ENCODE data around the gene MTRFR. TPM values are rescaled to one million over a fixed set of nuclear protein-coding genes. Genes with fewer than 3 reads are reported as not detected.

MTRFR gene
- total RNA-seq, 1 donor from 2014 or later, result 17.6 TPM

DNA sequence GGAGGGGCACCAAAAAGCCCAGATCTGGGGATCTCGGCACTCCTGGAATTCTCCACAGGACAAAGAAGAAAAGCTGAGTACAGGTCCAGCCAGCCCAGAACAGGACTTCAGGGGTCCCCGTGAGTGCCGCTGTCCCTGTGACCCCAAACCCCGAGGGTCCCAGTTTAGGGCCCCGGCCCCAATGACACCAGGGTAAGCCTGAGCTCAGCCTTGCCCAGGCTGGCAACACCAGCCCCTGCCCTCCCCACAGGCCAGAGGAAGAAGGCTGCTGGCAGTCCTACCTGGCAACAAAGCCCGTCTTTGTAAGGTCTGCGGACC, 36.6 kb downstream of the MTRFR start:
- no peak for DNase-seq (ENCODE audit: extremely low read depth, low read depth, low spot score)

DNA sequence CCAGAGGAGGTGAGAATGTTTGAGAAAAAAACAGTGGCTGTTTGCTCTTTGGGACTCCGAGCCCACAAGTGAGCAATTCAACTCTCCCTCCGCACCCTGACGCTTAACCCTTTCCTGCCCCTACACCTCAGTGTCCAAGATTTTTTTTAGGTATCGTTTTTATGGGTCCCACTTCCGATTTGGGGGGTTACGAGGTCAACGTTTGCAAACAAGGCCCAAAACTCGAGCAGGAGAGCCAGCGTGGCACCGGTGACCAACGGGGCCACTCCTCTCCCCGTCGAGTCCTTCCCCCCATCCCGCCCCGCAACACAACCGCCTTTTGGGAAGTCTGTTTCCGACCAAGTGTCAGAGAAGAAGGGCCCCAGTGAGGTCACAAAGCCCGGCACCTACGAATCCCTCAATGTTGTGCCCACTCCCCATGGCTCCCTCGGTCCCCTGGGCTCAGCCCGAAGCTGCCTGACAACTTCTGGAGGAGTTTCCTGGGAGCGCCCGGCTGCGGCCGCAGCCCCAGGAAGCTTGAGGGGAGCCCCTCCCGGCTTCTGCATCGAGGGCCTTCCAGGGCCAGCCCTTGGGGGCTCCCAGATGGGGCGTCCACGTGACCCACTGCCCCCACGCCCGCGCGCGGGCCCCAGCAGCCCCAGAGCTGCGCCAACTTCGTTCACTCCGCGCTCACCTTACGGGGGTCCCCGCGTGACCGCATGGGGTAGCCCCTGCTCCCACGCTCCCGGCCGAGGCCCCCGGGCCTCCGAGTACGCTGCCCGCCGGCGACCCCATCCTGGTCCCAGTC, 37.2 kb downstream of the MTRFR start:
- DNase-seq (ENCODE audit: extremely low read depth, low read depth, low spot score), result no peak

GRCh38 chr12:123271001-123271668, 37.9 kb downstream of the MTRFR start:
- no peak for DNase-seq (ENCODE audit: extremely low read depth, low read depth, low spot score)

- DNase-seq (ENCODE audit: extremely low read depth, low read depth, low spot score), result no peak
Observed at GRCh38 chr12:123273166-123273565, 39.9 kb downstream of the MTRFR start.

DNA sequence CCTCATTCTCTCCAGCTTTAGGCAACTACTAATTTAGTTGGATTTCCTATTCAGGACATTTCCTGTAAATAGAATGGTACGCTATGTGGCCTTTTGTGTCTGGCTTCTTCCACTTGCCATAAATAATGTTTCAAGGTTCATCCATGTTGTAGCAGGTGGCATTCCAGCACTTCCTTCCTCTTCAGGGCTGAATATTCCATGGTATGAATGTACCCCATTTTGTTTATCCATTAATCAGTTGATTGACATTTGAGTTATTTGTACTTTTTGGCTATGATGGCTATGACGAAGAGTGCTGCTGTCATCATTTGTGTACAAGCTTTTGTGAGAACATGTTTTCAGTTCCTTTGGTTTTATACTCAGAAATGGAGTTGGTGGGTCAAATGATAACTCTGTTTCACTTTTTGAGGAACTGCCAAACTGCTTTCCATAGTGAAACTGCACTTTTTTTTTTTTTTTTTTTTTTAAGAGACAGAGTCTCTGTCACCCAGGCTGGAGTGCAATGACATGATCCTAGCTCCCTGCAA, 44.9 kb downstream of the MTRFR start:
- peak; percentile 77 for DNase-seq (ENCODE audit: extremely low read depth, low read depth, low spot score)

- no peak for DNase-seq (ENCODE audit: extremely low read depth, low read depth, low spot score)
Observed at GRCh38 chr12:123280971-123281370, 47.7 kb downstream of the MTRFR start.

GRCh38 chr12:123282111-123282510, 48.9 kb downstream of the MTRFR start:
- DNase-seq (ENCODE audit: extremely low read depth, low read depth, low spot score), result no peak

DNA sequence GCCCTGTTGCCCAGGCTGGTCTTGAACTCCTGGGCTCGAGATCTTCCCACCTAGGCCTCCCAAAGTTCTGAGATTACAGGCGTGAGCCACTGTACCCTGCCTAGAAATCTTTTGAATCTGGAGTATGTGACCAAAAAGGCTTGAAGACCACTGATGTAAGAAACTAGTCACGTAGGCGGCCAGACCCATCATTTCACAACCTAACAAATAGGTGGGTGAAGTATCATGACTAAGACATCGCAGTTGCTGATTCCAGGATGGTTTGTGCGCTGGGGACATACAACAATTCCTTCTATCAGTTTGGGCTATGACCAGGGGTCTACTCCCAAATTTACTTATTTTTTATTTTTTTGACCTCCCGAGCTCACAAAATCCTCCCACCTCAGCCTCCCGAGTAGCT, 50.2 kb downstream of the MTRFR start:
- DNase-seq (ENCODE audit: extremely low read depth, low read depth, low spot score), result no peak

- no peak for DNase-seq (ENCODE audit: extremely low read depth, low read depth, low spot score)
Observed at GRCh38 chr12:123284669-123285068, 51.4 kb downstream of the MTRFR start.

GRCh38 chr12:123286652-123287373, 53.6 kb downstream of the MTRFR start:
- DNase-seq (ENCODE audit: extremely low read depth, low read depth, low spot score), result no peak

- no peak for DNase-seq (ENCODE audit: extremely low read depth, low read depth, low spot score)
Observed at GRCh38 chr12:123288751-123289346, 55.6 kb downstream of the MTRFR start.

DNA sequence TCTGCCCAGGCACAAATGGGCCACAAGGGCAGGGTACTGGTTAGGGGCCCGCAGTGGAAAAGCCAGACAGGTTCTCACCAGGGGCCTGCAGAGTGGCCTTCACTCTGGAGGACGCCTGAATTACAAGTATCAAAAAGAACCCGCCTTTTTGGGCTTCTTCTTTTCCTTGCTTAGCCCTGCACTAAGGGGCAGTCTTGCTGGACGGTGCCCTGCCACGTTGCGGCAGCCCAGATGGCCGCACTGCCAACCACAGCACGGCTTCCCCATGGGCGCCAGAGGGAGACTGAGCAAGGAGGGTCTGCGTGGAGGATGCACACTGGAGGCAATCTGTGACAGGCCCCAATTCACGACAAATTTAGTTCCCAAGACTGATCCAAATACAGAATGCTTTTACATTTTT, 56.7 kb downstream of the MTRFR start:
- DNase-seq (ENCODE audit: extremely low read depth, low read depth, low spot score), result no peak

GRCh38 chr12:123293178-123293760, 60.0 kb downstream of the MTRFR start:
- no peak for DNase-seq (ENCODE audit: extremely low read depth, low read depth, low spot score)

DNA sequence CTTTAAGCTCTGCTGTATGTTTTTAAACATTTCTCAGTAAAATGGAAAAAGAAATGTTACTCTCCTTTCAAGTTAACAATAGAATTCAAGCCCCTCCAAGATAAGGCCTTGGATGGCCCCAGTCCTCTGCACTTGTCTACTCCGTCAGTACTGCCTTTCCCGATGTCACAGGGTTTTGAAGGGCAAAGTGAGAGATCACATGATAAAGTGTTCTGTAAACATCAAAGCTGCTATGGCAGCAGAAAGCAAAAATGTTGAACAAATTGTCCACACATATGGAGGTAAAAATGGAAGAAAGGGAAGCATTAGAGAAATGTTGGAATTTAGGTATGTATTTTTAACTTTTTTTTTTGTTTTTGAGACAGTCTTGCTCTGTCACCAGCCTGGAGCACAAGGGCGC, 71.9 kb downstream of the MTRFR start:
- no peak for DNase-seq (ENCODE audit: extremely low read depth, low read depth, low spot score)

DNA sequence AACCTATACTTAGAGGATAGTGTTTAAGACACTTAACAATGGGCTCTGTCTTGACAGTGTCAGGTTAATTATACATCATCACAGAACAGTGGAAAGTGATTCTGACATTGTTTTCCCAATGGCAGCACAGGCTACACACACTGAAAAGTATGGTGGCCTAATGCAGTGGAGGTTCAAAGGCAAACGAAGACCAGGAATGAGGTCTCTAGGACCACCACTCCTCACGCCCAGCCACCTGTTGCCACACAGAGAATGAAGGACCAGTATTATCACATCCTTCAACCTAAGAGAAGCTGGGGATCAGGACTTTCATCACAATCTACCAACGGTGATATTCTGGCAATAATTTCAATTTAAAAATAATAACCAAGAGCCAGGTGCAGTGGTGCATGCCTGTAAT, 73.0 kb downstream of the MTRFR start:
- no peak for DNase-seq (ENCODE audit: extremely low read depth, low read depth, low spot score)

Other genes starting within 250 kb of the MTRFR start
- gene PITPNM2, start 82.3 kb upstream of the MTRFR start, total RNA-seq, result 20.2 and 30.2 TPM in 2 replicates
- 26.2 and 31.3 TPM in 2 replicates for gene MPHOSPH9, start 295 bp upstream of the MTRFR start, total RNA-seq
- 351 and 376 TPM in 2 replicates for gene CDK2AP1, start 38.4 kb downstream of the MTRFR start, total RNA-seq
- gene SBNO1, start 131.4 kb downstream of the MTRFR start, total RNA-seq, result 19.4 and 20.2 TPM in 2 replicates
- gene KMT5A, start 150.7 kb downstream of the MTRFR start, total RNA-seq, result 28.3 and 55.2 TPM in 2 replicates
- 3.3 and 3.7 TPM in 2 replicates for gene RILPL2, start 203.2 kb downstream of the MTRFR start, total RNA-seq
- 11.6 and 15.7 TPM in 2 replicates for gene SNRNP35, start 224.7 kb downstream of the MTRFR start, total RNA-seq